HG03432 (cell line): ENCODE measurements around the gene MFNG.

Source experiments
- ATAC-seq: cut with Tn5 transposase; IDR thresholded peaks from one replicate; pipeline ENCODE4 v1.9.1; 2021; ENCODE audit warnings: mild to moderate bottlenecking, moderate library complexity; ENCODE audit not compliant: unreplicated experiment

The MFNG gene

GRCh38 chr22:37497062-37497599 is 10.9 kb upstream of the MFNG start:
- no peak for ATAC-seq

- no peak for ATAC-seq
Measured at GRCh38 chr22:37496651-37497050, 10.5 kb upstream of the MFNG start.

- no peak for ATAC-seq
Measured at GRCh38 chr22:37493979-37494378, 7.8 kb upstream of the MFNG start.

- no peak for ATAC-seq
Measured at GRCh38 chr22:37492428-37493344, 6.5 kb upstream of the MFNG start.

- no peak for ATAC-seq
Measured at GRCh38 chr22:37491559-37492427, 5.6 kb upstream of the MFNG start.

- ATAC-seq = no peak
Measured at GRCh38 chr22:37491106-37491505, 4.9 kb upstream of the MFNG start.

- ATAC-seq = no peak
Measured at GRCh38 chr22:37489983-37490382, 3.8 kb upstream of the MFNG start.

- no peak for ATAC-seq
Measured at GRCh38 chr22:37488337-37489135, 2.4 kb upstream of the MFNG start.

- ATAC-seq = no peak
Measured at GRCh38 chr22:37487571-37487970, 1.4 kb upstream of the MFNG start.

- ATAC-seq = no peak
Measured at GRCh38 chr22:37487129-37487528, 945 bp upstream of the MFNG start.

- ATAC-seq = peak; percentile 17
Measured at GRCh38 chr22:37485395-37486223, 575 bp downstream of the MFNG start.

GRCh38 chr22:37484480-37485394 is 1.4 kb downstream of the MFNG start:
- peak; percentile 42 for ATAC-seq

GRCh38 chr22:37483050-37483449 is 3.1 kb downstream of the MFNG start:
- ATAC-seq = no peak

- no peak for ATAC-seq
Measured at GRCh38 chr22:37482244-37482643, 3.9 kb downstream of the MFNG start.

- no peak for ATAC-seq
Measured at GRCh38 chr22:37481347-37481907, 4.8 kb downstream of the MFNG start.

GRCh38 chr22:37480387-37481346 is 5.5 kb downstream of the MFNG start:
- no peak for ATAC-seq

- ATAC-seq = no peak
Measured at GRCh38 chr22:37479196-37479595, 7.0 kb downstream of the MFNG start.
